Uterus (tissue), 4 donors: Measurements from ENCODE around the gene STX5. TPM values are rescaled to one million over a fixed set of nuclear protein-coding genes. Genes with fewer than 3 reads are reported as not detected.

Experiments
- DNase-seq, 2 donors: peaks; one replicate each; pipeline ENCODE4 v3.0.0-alpha.2; 2019 to 2020
- H3K27ac ChIP-seq, 2 donors: fragments of 200-600 bp; sonication (generic); 1 replicate in 1 of 2; 2 replicates in 1 of 2; pipeline ENCODE4 v1.5.1; 2016 to 2018
- H3K27me3 ChIP-seq, 2 donors: fragments of 200-600 bp; sonication (generic); one replicate each; pipeline ENCODE4 v1.5.1; 2018 to 2019; ENCODE audit warnings: control low read depth in 1 of 2
- H3K36me3 ChIP-seq, 2 donors: fragments of 200-600 bp; sonication (generic); one replicate each; pipeline ENCODE4 v1.5.1; 2019; ENCODE audit warnings: control low read depth in 1 of 2
- H3K4me1 ChIP-seq, 2 donors: fragments of 200-600 bp; sonication (generic); one replicate each; pipeline ENCODE4 v1.5.1; 2018 to 2019; ENCODE audit warnings: control low read depth in 1 of 2
- H3K4me3 ChIP-seq, 2 donors: fragments of 200-600 bp; sonication (generic); 1 replicate in 1 of 2; 2 replicates in 1 of 2; pipeline ENCODE4 v1.5.1; 2018 to 2019; ENCODE audit warnings: mild to moderate bottlenecking in 1 of 2
- H3K9me3 ChIP-seq, 2 donors: fragments of 200-600 bp; sonication (generic); one replicate each; pipeline ENCODE4 v1.5.1; 2019; ENCODE audit warnings: control low read depth in 1 of 2
- POLR2A ChIP-seq, 2 donors: fragments of 450-650 bp; IDR thresholded peaks; one replicate each; pipeline ENCODE4 v1.6.1; 2016; ENCODE audit warnings: antibody characterized with exemption in 2 of 2, mild to moderate bottlenecking in 1 of 2, moderate library complexity in 1 of 2
- intact Hi-C: fragments of 100-400 bp; cut with DNase I; formaldehyde crosslinking; loops from one replicate; pipeline ENCODE4 v1.15.1; 2023; ENCODE audit warnings: low total_unique reads
- total RNA-seq, 4 donors: library from RNA; depleted of rRNA in 3 of 4; stranded (reverse); fragments of >200 nt in 3 of 4; gene quantifications; one replicate each; pipeline versions ENCODE4 v1.1.0 to v1.2.4, GENCODE V29; 2014 to 2023
- TF ChIP-seq, protein P1 (sequence below), 4 experiments: fragments of 200-600 bp in 2 of 4; fragments of 450-650 bp in 2 of 4; sonication (generic) in 2 of 4; IDR thresholded peaks; one replicate each; pipeline ENCODE4 v1.5.1; 2016 to 2019; ENCODE audit warnings: antibody characterized with exemption in 4 of 4, mild to moderate bottlenecking in 2 of 4, moderate library complexity in 1 of 4
- donor health status: DM: yes; HTN: yes; CAD: no.

The STX5 gene
- total RNA-seq, 4 donors from 2014 or later, result 36.5 to 73.5 (median 55.2) TPM

DNA sequence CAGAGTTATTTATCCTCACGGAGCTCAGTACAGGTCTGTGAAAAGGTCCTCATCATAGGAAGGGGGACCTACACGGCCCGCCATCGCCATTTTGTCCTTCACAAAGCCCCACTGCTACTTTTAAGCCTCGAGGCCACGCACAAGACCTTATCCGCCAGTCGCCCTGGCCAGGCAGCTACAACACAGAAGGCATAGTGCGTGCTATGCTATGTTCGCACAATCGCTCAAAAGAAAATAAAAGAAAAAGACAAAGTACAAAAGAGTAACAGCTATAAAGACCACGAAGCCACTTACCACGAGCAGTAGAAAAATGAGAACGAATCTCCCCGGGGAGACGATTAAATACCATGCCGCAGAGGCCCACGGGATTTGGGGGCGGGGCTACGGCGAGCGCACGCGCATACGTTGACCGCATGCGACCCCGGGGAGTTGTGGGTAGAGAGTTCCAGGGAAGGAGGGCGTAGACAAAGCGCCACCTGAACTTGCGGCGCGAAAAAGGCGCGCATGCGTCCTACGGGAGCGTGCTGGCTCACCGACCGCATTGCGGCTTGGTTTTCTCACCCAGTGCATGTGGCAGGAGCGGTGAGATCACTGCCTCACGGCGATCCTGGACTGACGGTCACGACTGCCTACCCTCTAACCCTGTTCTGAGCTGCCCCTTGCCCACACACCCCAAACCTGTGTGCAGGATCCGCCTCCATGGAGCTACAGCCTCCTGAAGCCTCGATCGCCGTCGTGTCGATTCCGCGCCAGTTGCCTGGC lies 23.9 kb upstream of the STX5 start:
- H3K4me3 ChIP-seq, result peak overlapping the region; percentile 66 to 81
- H3K27me3 ChIP-seq, result no peaks in the 10 kb centered on the region
- peak overlapping the region; percentile 79 to 86 for H3K27ac ChIP-seq
- TF ChIP-seq POLR2A (IDR thresholded peaks at IDR 0.05), result peak; percentile 84 to 93
- TF ChIP-seq, protein P1, sequence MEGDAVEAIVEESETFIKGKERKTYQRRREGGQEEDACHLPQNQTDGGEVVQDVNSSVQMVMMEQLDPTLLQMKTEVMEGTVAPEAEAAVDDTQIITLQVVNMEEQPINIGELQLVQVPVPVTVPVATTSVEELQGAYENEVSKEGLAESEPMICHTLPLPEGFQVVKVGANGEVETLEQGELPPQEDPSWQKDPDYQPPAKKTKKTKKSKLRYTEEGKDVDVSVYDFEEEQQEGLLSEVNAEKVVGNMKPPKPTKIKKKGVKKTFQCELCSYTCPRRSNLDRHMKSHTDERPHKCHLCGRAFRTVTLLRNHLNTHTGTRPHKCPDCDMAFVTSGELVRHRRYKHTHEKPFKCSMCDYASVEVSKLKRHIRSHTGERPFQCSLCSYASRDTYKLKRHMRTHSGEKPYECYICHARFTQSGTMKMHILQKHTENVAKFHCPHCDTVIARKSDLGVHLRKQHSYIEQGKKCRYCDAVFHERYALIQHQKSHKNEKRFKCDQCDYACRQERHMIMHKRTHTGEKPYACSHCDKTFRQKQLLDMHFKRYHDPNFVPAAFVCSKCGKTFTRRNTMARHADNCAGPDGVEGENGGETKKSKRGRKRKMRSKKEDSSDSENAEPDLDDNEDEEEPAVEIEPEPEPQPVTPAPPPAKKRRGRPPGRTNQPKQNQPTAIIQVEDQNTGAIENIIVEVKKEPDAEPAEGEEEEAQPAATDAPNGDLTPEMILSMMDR (IDR thresholded peaks at IDR 0.05), result peak in 1 of 4 experiments; percentile 45
- intact Hi-C loops, result no loop called here
- no peaks in the 10 kb centered on the region for H3K36me3 ChIP-seq
- peaks cover 9 to 20% of the 10 kb centered on the region in 2 donors for H3K4me1 ChIP-seq
- DNase-seq, result peak; percentile 97
- H3K9me3 ChIP-seq, result no peaks in the 10 kb centered on the region

DNA sequence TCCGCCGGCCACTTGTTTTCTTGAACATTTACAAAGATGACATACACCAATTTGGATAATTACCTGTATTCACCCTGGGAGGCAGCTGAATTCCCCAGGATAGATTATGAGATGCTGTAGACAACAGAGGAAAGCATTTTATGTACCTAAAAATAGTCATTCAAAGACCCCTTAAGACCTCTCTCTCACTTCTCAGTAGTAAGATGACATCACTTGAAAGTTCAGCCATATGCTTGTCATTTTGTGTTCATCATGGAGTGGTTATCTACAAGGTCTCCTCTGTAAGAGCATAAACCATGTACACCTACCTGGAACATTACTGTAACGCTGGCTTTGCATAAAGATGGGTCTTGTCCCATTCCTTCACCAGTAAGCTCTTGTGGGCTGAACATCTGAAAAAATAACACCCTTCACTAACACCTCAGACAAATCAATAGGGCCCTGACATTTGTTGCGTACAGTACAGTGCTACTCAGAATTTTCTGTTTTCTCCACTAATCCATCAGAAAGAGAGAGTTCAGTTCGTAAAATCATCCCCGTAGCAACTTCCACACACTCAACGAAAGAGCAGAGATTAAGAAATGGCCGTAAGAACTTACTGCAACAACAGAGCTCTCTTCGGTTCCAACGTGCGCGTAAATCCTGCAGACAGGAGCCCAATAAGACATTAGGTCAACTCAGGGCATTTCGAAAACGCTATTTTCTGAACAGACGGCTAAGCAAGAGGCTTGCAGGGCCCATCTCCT lies 23.1 kb upstream of the STX5 start:
- no peak for TF ChIP-seq POLR2A (IDR thresholded peaks at IDR 0.05)
- TF ChIP-seq, protein P1 (IDR thresholded peaks at IDR 0.05), result no peak
- peak overlapping the region; percentile 79 to 86 for H3K27ac ChIP-seq
- peak overlapping the region; percentile 66 to 81 for H3K4me3 ChIP-seq
- no peaks in the 10 kb centered on the region for H3K27me3 ChIP-seq
- H3K4me1 ChIP-seq, result peaks cover 9 to 20% of the 10 kb centered on the region in 2 donors
- DNase-seq, result no peak
- intact Hi-C loops, result no loop called here
- no peaks in the 10 kb centered on the region for H3K9me3 ChIP-seq
- H3K36me3 ChIP-seq, result no peaks in the 10 kb centered on the region

DNA sequence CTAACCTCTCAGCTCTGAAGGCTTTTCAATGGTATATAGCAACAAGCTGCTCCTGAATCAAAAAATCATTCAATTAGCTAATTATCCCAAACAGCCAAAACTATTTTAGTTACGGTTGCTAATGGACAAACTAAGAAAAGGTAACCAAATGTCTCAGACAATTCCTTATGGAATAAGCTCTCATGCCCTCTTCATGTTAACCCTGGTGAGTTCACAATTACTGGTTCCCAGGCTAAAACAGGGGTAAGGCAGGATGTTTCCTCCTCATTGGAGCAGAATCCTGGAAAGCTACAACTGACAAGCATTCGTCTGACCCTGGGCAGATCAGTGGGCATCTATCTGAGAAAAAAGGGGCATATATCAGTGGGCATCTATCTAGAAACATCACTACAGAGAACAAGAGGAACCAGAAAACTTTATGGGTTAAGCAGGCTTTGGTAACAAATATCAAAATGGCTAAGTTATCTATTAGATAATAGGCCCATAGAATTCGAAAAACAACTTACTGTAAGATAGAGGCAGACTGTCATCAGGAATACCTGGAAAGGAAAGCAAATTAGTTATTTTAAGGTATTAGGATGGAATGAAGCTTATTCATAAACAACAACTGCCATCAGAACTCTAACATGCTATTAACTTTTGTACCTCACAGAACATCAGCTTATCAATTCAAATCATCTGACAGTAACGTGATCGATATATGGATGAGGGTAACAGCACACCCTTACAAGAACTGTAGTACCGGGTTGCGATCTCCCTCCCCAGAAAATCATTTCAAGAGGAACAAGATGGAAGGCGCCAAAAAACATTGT lies 22.4 kb upstream of the STX5 start:
- H3K4me1 ChIP-seq, result peaks cover 9 to 20% of the 10 kb centered on the region in 2 donors
- no peaks in the 10 kb centered on the region for H3K36me3 ChIP-seq
- TF ChIP-seq, protein P1 (IDR thresholded peaks at IDR 0.05), result no peak
- no peak for TF ChIP-seq POLR2A (IDR thresholded peaks at IDR 0.05)
- peak overlapping the region; percentile 66 to 81 for H3K4me3 ChIP-seq
- intact Hi-C loops, result no loop called here
- H3K27ac ChIP-seq, result peak overlapping the region; percentile 79 to 86
- no peaks in the 10 kb centered on the region for H3K9me3 ChIP-seq
- H3K27me3 ChIP-seq, result no peaks in the 10 kb centered on the region
- DNase-seq, result no peak

DNA sequence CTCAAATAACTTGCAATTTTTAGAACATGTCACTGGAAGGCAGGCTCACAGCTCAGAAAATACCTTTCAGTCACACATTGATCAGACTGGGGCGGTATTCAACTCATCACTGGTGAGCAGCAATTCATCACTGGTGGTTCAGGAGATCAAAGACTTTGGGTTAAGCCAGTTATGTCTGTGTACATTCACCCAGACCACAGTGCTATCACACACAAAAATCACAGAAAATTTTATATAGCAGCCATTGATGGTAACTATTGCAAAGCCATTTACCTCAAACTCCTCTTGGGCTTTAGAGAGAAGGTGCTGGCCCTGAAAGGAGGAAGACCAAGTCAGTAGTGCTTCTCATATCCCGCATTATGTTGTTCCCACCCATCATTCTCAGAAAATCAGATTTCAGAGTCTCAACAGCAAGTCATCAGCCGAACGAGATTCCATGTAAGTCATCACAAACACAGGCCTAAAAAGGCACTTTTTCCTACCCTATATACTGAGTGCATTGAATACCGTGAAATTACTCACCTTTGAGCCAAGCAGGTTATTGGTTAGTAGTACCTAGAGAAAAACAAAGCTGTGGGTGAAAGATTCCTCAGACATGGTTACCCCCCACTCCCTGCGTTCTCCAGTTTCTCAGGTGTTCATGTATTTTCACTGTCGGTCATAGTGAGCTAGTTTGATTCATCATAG lies 21.6 kb upstream of the STX5 start:
- no peak for DNase-seq
- Histone ChIP-seq H3K27me3 (no peaks in the 10 kb centered on the region), H3K9me3 (no peaks in the 10 kb centered on the region), H3K4me3 (peak overlapping the region in 1 of 2 donors; percentile 81), H3K36me3 (no peaks in the 10 kb centered on the region), H3K4me1 (peaks cover 9 to 20% of the 10 kb centered on the region in 2 donors), H3K27ac (peak overlapping the region in 1 of 2 donors; percentile 86)
- intact Hi-C loops, result no loop called here
- no peak for TF ChIP-seq POLR2A (IDR thresholded peaks at IDR 0.05)
- TF ChIP-seq, protein P1 (IDR thresholded peaks at IDR 0.05), result no peak
